ENCODE measurements around the gene THAP12. TPM values are rescaled to one million over a fixed set of nuclear protein-coding genes. Genes with fewer than 3 reads are reported as not detected.
"Not testable (repeated sequence)": the region's sequence is repeated elsewhere in the genome, so short reads cannot be mapped to it uniquely, and the experiment has no call there.

The THAP12 gene
- total RNA-seq, 2 experiments from 2014 or later = 53.6 to 60.9 TPM

GRCh38 chr11:76325185-76325584, 55.7 kb downstream of the THAP12 start:
- Mint-ChIP-seq H3K36me3 (ENCODE audit: low read depth) (no peaks in the 10 kb centered on the region), H3K4me3 (no peak overlapping the region), H3K27me3 (peaks cover 24% of the 10 kb centered on the region), H3K4me1 (peaks cover 9% of the 10 kb centered on the region), H3K9me3 (ENCODE audit: low read depth) (no peaks in the 10 kb centered on the region), H3K27ac (no peak overlapping the region)
- DNase-seq (no peak), ATAC-seq (no peak)
- intact Hi-C loops (cut with DNase I, micrococcal nuclease) = loop anchor here (10.0 kb wide), 1 partner anchor 360 kb away; no protein-coding TSS in a partner anchor
- ChIA-PET POLR2A (interaction anchor here (0.8 kb wide), 1 partner anchor 60 kb away, joined by 4 read pairs; no protein-coding TSS in a partner anchor), CTCF (interaction anchor here (0.7 to 5.4 kb wide), 2 partner anchors 117 to 891 kb away, joined by 3 to 44 read pairs; no protein-coding TSS in a partner anchor)

- Mint-ChIP-seq H3K4me1 (peaks cover 9% of the 10 kb centered on the region), H3K9me3 (ENCODE audit: low read depth) (no peaks in the 10 kb centered on the region), H3K36me3 (ENCODE audit: low read depth) (no peaks in the 10 kb centered on the region), H3K27me3 (peaks cover 32% of the 10 kb centered on the region), H3K4me3 (no peak overlapping the region), H3K27ac (no peak overlapping the region)
- ChIA-PET CTCF (interaction anchor here (0.7 to 5.4 kb wide), 3 partner anchors 43 to 171 kb away, joined by 3 to 44 read pairs (median 3); no protein-coding TSS in a partner anchor), POLR2A (no interaction called here)
- ATAC-seq (no peak), DNase-seq (no peak)
- intact Hi-C loops (cut with DNase I, micrococcal nuclease) = loop anchor here (10.0 kb wide), 1 partner anchor 361 kb away; no protein-coding TSS in a partner anchor
These were observed 57.1 kb downstream of the THAP12 start for GRCh38 chr11:76323804-76324203.

- H3K9me3 Mint-ChIP-seq (ENCODE audit: low read depth); DNase-seq; H3K27ac Mint-ChIP-seq; H3K4me3 Mint-ChIP-seq; H3K36me3 Mint-ChIP-seq (ENCODE audit: low read depth); H3K4me1 Mint-ChIP-seq; ATAC-seq; POLR2A ChIA-PET: not testable (repeated sequence)
- intact Hi-C loops (cut with DNase I, micrococcal nuclease) = loop anchor here (10.0 kb wide), 1 partner anchor 361 kb away; no protein-coding TSS in a partner anchor
- CTCF ChIA-PET = interaction anchor here (0.7 to 5.4 kb wide), 4 partner anchors 43 to 171 kb away, joined by 3 to 44 read pairs (median 4); no protein-coding TSS in a partner anchor
- peaks cover 32% of the 10 kb centered on the region for H3K27me3 Mint-ChIP-seq
These were observed 57.6 kb downstream of the THAP12 start for GRCh38 chr11:76323375-76323774.

- intact Hi-C loops (cut with DNase I, micrococcal nuclease) = loop anchor here (10.0 kb wide), 1 partner anchor 362 kb away; no protein-coding TSS in a partner anchor
- H3K36me3 Mint-ChIP-seq (ENCODE audit: low read depth) = no peaks in the 10 kb centered on the region
- H3K4me1 Mint-ChIP-seq = peaks cover 9% of the 10 kb centered on the region
- no peak overlapping the region for H3K27ac Mint-ChIP-seq
- no peaks in the 10 kb centered on the region for H3K9me3 Mint-ChIP-seq (ENCODE audit: low read depth)
- no peak for DNase-seq
- peak; percentile 63 for ATAC-seq
- POLR2A ChIA-PET = no interaction called here
- CTCF ChIA-PET = interaction anchor here (0.7 to 5.4 kb wide), 4 partner anchors 43 to 359 kb away, joined by 3 to 44 read pairs (median 4); no protein-coding TSS in a partner anchor
- no peak overlapping the region for H3K4me3 Mint-ChIP-seq
- H3K27me3 Mint-ChIP-seq = peaks cover 32% of the 10 kb centered on the region
These were observed 58.0 kb downstream of the THAP12 start for GRCh38 chr11:76322942-76323341.

GRCh38 chr11:76322540-76322939, 58.4 kb downstream of the THAP12 start:
- Mint-ChIP-seq H3K4me1 (peaks cover 9% of the 10 kb centered on the region), H3K27ac (no peak overlapping the region), H3K4me3 (no peak overlapping the region), H3K9me3 (ENCODE audit: low read depth) (no peaks in the 10 kb centered on the region), H3K27me3 (peaks cover 32% of the 10 kb centered on the region), H3K36me3 (ENCODE audit: low read depth) (no peaks in the 10 kb centered on the region)
- ATAC-seq = peak; percentile 31
- intact Hi-C loops (cut with DNase I, micrococcal nuclease) = loop anchor here (10.0 kb wide), 1 partner anchor 362 kb away; no protein-coding TSS in a partner anchor
- CTCF ChIA-PET = interaction anchor here (0.7 to 5.4 kb wide), 3 partner anchors 114 to 359 kb away, joined by 3 to 44 read pairs (median 4); no protein-coding TSS in a partner anchor
- POLR2A ChIA-PET = no interaction called here
- DNase-seq = no peak

GRCh38 chr11:76321820-76322524, 59.0 kb downstream of the THAP12 start:
- H3K9me3 Mint-ChIP-seq (ENCODE audit: low read depth) = no peaks in the 10 kb centered on the region
- POLR2A ChIA-PET = no interaction called here
- no peak for DNase-seq
- H3K4me1 Mint-ChIP-seq = peaks cover 9% of the 10 kb centered on the region
- H3K36me3 Mint-ChIP-seq (ENCODE audit: low read depth) = no peaks in the 10 kb centered on the region
- no peak overlapping the region for H3K4me3 Mint-ChIP-seq
- peaks cover 32% of the 10 kb centered on the region for H3K27me3 Mint-ChIP-seq
- no peak for ATAC-seq
- CTCF ChIA-PET = interaction anchor here (0.7 to 5.4 kb wide), 2 partner anchors 114 to 360 kb away, joined by 3 to 44 read pairs; no protein-coding TSS in a partner anchor
- H3K27ac Mint-ChIP-seq = no peak overlapping the region
- intact Hi-C loops (cut with DNase I, micrococcal nuclease) = loop anchor here (10.0 kb wide), 1 partner anchor 363 kb away; no protein-coding TSS in a partner anchor

GRCh38 chr11:76321340-76321739, 59.6 kb downstream of the THAP12 start:
- CTCF ChIA-PET = interaction anchor here (5.4 kb wide), 1 partner anchor 113 kb away, joined by 44 read pairs; no protein-coding TSS in a partner anchor
- H3K27me3 Mint-ChIP-seq = peaks cover 32% of the 10 kb centered on the region
- no peaks in the 10 kb centered on the region for H3K36me3 Mint-ChIP-seq (ENCODE audit: low read depth)
- no peaks in the 10 kb centered on the region for H3K9me3 Mint-ChIP-seq (ENCODE audit: low read depth)
- intact Hi-C loops (cut with DNase I, micrococcal nuclease) = loop anchor here (10.0 kb wide), 1 partner anchor 363 kb away; no protein-coding TSS in a partner anchor
- ATAC-seq (no peak), DNase-seq (no peak)
- no peak overlapping the region for H3K27ac Mint-ChIP-seq
- peaks cover 9% of the 10 kb centered on the region for H3K4me1 Mint-ChIP-seq
- POLR2A ChIA-PET = no interaction called here
- no peak overlapping the region for H3K4me3 Mint-ChIP-seq

- peaks cover 9% of the 10 kb centered on the region for H3K4me1 Mint-ChIP-seq
- no peaks in the 10 kb centered on the region for H3K9me3 Mint-ChIP-seq (ENCODE audit: low read depth)
- H3K27me3 Mint-ChIP-seq = peaks cover 32% of the 10 kb centered on the region
- ATAC-seq = no peak
- DNase-seq = no peak
- H3K36me3 Mint-ChIP-seq (ENCODE audit: low read depth) = no peaks in the 10 kb centered on the region
- POLR2A ChIA-PET = no interaction called here
- no peak overlapping the region for H3K27ac Mint-ChIP-seq
- CTCF ChIA-PET = interaction anchor here (5.4 kb wide), 1 partner anchor 113 kb away, joined by 44 read pairs; no protein-coding TSS in a partner anchor
- no peak overlapping the region for H3K4me3 Mint-ChIP-seq
- intact Hi-C loops (cut with DNase I, micrococcal nuclease) = loop anchor here (10.0 kb wide), 1 partner anchor 364 kb away; no protein-coding TSS in a partner anchor
These were observed 60.0 kb downstream of the THAP12 start for GRCh38 chr11:76320929-76321328.

- H3K27ac Mint-ChIP-seq; H3K9me3 Mint-ChIP-seq (ENCODE audit: low read depth); POLR2A ChIA-PET; H3K4me1 Mint-ChIP-seq; ATAC-seq; H3K4me3 Mint-ChIP-seq; H3K36me3 Mint-ChIP-seq (ENCODE audit: low read depth); DNase-seq: not testable (repeated sequence)
- intact Hi-C loops (cut with DNase I, micrococcal nuclease) = loop anchor here (1.0 to 10.0 kb wide), 5 partner anchors 112 to 597 kb away; no protein-coding TSS in a partner anchor
- CTCF ChIA-PET = interaction anchor here (0.6 to 3.2 kb wide), 4 partner anchors 11 to 168 kb away, joined by 3 to 66 read pairs (median 4); no protein-coding TSS in a partner anchor
- peaks cover 30% of the 10 kb centered on the region for H3K27me3 Mint-ChIP-seq
These were observed 61.1 kb downstream of the THAP12 start for GRCh38 chr11:76319798-76320197.

GRCh38 chr11:76318744-76319384, 62.1 kb downstream of the THAP12 start:
- ChIA-PET POLR2A (interaction anchor here (0.6 to 0.7 kb wide), 2 partner anchors 13 to 17 kb away, joined by 3 to 4 read pairs; no protein-coding TSS in a partner anchor), CTCF (interaction anchor here (0.6 to 3.2 kb wide), 16 partner anchors 8 to 517 kb away, joined by 3 to 66 read pairs (median 4); no protein-coding TSS in a partner anchor)
- Mint-ChIP-seq H3K9me3 (ENCODE audit: low read depth) (no peaks in the 10 kb centered on the region), H3K27me3 (peaks cover 30% of the 10 kb centered on the region), H3K36me3 (ENCODE audit: low read depth) (no peaks in the 10 kb centered on the region), H3K27ac (no peak overlapping the region), H3K4me3 (no peak overlapping the region), H3K4me1 (peaks cover 9% of the 10 kb centered on the region)
- ATAC-seq (peak; percentile 86), DNase-seq (peak; percentile 91)
- intact Hi-C loops (cut with DNase I, micrococcal nuclease) = loop anchor here (1.0 to 5.0 kb wide), 6 partner anchors 112 to 613 kb away; no protein-coding TSS in a partner anchor

GRCh38 chr11:76317296-76317695, 63.6 kb downstream of the THAP12 start:
- H3K27ac Mint-ChIP-seq = no peak overlapping the region
- H3K27me3 Mint-ChIP-seq = peaks cover 23% of the 10 kb centered on the region
- CTCF ChIA-PET = interaction anchor here (0.6 to 3.2 kb wide), 8 partner anchors 42 to 714 kb away, joined by 3 to 66 read pairs (median 4); no protein-coding TSS in a partner anchor
- no peak for ATAC-seq
- no peaks in the 10 kb centered on the region for H3K4me1 Mint-ChIP-seq
- intact Hi-C loops (cut with DNase I, micrococcal nuclease) = loop anchor here in 1 of 2 experiments (5.0 kb wide), 1 partner anchor 595 kb away; no protein-coding TSS in a partner anchor
- H3K9me3 Mint-ChIP-seq (ENCODE audit: low read depth) = no peaks in the 10 kb centered on the region
- POLR2A ChIA-PET = interaction anchor here (1.3 kb wide), 1 partner anchor 110 kb away, joined by 3 read pairs; no protein-coding TSS in a partner anchor
- no peak for DNase-seq
- H3K36me3 Mint-ChIP-seq (ENCODE audit: low read depth) = no peaks in the 10 kb centered on the region
- H3K4me3 Mint-ChIP-seq = no peak overlapping the region

Data from activated CD4-positive, alpha-beta T cell treated with anti-CD3 and anti-CD28 coated beads for 36 hours (primary cell).